ENCODE measurements around the gene TRIM8. TPM values are rescaled to one million over a fixed set of nuclear protein-coding genes. Genes with fewer than 3 reads are reported as not detected.

Gene TRIM8
- total and polyA plus RNA-seq, 9 of the 15 experiments (the other 6 are each of a cell fraction or from before 2014, with no cell fraction given): 1.7 to 26.0 (median 9.1) TPM

GRCh38 chr10:102696736-102697135 is 52.5 kb downstream of the TRIM8 start:
- no TSS peak for BruUV-seq (replicated peaks)

More at GRCh38 chr10:102696736-102697135, 52.5 kb downstream of the TRIM8 start:
- no peaks in the 10 kb centered on the region for H3K9me1 ChIP-seq (ENCODE audit: control insufficient read depth, insufficient read depth, low read length)
- in situ Hi-C loops (cut with MboI) (no loop called here), intact Hi-C loops (cut with micrococcal nuclease) (no loop called here)
- ChIA-PET POLR2A (interaction anchor here (0.9 kb wide), 1 partner anchor 14 kb away, joined by 4 read pairs; no protein-coding TSS in a partner anchor), CTCF (ENCODE audit: low intra/inter-chr PET ratio) (no interaction called here)
- no peak for TF ChIP-seq ZNF224 (CRISPR knock-in tag; IDR thresholded peaks at IDR 0.05)
- no peak for TF ChIP-seq YBX1 (IDR thresholded peaks at IDR 0.05)
- TF ChIP-seq ESRRB (CRISPR knock-in tag; IDR thresholded peaks at IDR 0.05; ENCODE audit: borderline replicate concordance): no peak
- TF ChIP-seq ATF2 (CRISPR knock-in tag; IDR thresholded peaks at IDR 0.05): no peak
- TF ChIP-seq MNT (conservative IDR thresholded peaks at IDR 0.05): no peak
- no peak for TF ChIP-seq ZNF449 (CRISPR knock-in tag; IDR thresholded peaks at IDR 0.05)
- TF ChIP-seq KHSRP (IDR thresholded peaks at IDR 0.05): no peak
- no peak overlapping the region for H3K27ac ChIP-seq (ENCODE audit: extremely low read depth, low read depth, low read length)
- H3K79me2 ChIP-seq (ENCODE audit: control insufficient read depth, insufficient read depth, low read length): no peaks in the 10 kb centered on the region
- no peaks in the 10 kb centered on the region; a peak in 1 of 5 replicates for H3K4me1 ChIP-seq (replicated peaks in 1 of 2; ENCODE audit: control insufficient read depth in 2 of 2, insufficient read depth in 2 of 2, low read length in 2 of 2)
- no peak overlapping the region for H3K9ac ChIP-seq (ENCODE audit: insufficient read depth in 1 of 2, low read depth in 2 of 2, low read length in 2 of 2)
- H3K36me3 ChIP-seq (ENCODE audit: control insufficient read depth, insufficient read depth, low read length): no peaks in the 10 kb centered on the region; the same call in 2 of the 3 replicates
- H2AFZ ChIP-seq (ENCODE audit: low read depth, low read length): no peak overlapping the region
- H3K27me3 ChIP-seq (ENCODE audit: control insufficient read depth in 2 of 2, insufficient read depth in 2 of 2, low read length in 2 of 2): no peaks in the 10 kb centered on the region
- WGBS (ENCODE audit: insufficient coverage, low coverage, missing lambda C conversion rate): 100% methylated on average over 3 of the region's 3 CpGs
- no peak for FAIRE-seq
- H4K20me1 ChIP-seq (replicated peaks; ENCODE audit: control insufficient read depth, insufficient read depth, low read length): no peaks in the 10 kb centered on the region
- no peaks in the 10 kb centered on the region for H3K9me3 ChIP-seq (replicated peaks; ENCODE audit: control insufficient read depth, insufficient read depth, low read depth, low read length)
- ATAC-seq: no peak
- no peak overlapping the region for H3K4me2 ChIP-seq (ENCODE audit: insufficient read depth, low read length)
- DNase-seq (ENCODE audit: extremely low read depth in 1 of 4, low spot score in 3 of 4): no peak
- H3K4me3 ChIP-seq: no peak overlapping the region
